ENCODE measurements around the gene PDGFC. TPM values are rescaled to one million over a fixed set of nuclear protein-coding genes. Genes with fewer than 3 reads are reported as not detected.

The PDGFC gene
- total RNA-seq, 4 donors from 2014 or later = 29.0 to 47.8 (median 38.1) TPM

- TF ChIP-seq CTCF (IDR thresholded peaks at IDR 0.05; ENCODE audit: low read depth) = no peak
These were observed 28.6 kb downstream of the PDGFC start for GRCh38 chr4:156942991-156943390.

- TF ChIP-seq CTCF (IDR thresholded peaks at IDR 0.05; ENCODE audit: low read depth) = no peak
These were observed 29.6 kb downstream of the PDGFC start for GRCh38 chr4:156941940-156942548.

- TF ChIP-seq CTCF (IDR thresholded peaks at IDR 0.05; ENCODE audit: low read depth) = no peak
These were observed 31.8 kb downstream of the PDGFC start for GRCh38 chr4:156939801-156940200.

GRCh38 chr4:156939139-156939538 is 32.5 kb downstream of the PDGFC start:
- no peak for TF ChIP-seq CTCF (IDR thresholded peaks at IDR 0.05; ENCODE audit: low read depth)

- no peak for TF ChIP-seq CTCF (IDR thresholded peaks at IDR 0.05; ENCODE audit: low read depth)
These were observed 37.4 kb downstream of the PDGFC start for GRCh38 chr4:156934259-156934635.

- TF ChIP-seq CTCF (IDR thresholded peaks at IDR 0.05; ENCODE audit: low read depth) = no peak
These were observed 37.9 kb downstream of the PDGFC start for GRCh38 chr4:156933633-156934258.

- TF ChIP-seq CTCF (IDR thresholded peaks at IDR 0.05; ENCODE audit: low read depth) = no peak
These were observed 40.3 kb downstream of the PDGFC start for GRCh38 chr4:156931267-156931666.

Data from subcutaneous adipose tissue (tissue), 4 donors.